GM03348 (cell line): ENCODE results near the gene KCNA10.
A peak's percentile ranks its signal among the peaks of the same experiment; 100 is the strongest.

Experiments used
- DNase-seq: peaks from one replicate; pipeline ENCODE4 v3.0.0; 2012; ENCODE audit warnings: low spot score

KCNA10 gene

DNA sequence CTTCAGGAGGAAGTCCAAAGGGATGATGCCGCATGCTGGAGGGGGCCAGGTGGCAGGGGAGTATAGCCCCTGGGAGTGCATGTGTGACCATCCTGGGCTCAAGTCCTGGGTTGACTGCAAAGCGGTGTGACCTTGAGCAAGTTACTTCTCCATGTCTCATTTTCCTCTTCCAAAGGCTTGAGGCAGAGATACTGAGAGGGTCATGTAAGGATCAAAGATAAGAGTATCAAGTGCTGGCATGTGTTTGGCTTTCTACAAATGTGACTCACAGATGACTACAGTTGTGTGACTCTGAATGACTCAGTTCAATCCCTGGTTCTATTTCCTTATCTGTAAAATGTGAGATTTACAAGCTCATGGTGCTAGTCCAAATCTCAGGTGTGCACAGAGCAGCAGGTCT, 41.9 kb downstream of the KCNA10 start:
- peak; percentile 41 for DNase-seq

DNA sequence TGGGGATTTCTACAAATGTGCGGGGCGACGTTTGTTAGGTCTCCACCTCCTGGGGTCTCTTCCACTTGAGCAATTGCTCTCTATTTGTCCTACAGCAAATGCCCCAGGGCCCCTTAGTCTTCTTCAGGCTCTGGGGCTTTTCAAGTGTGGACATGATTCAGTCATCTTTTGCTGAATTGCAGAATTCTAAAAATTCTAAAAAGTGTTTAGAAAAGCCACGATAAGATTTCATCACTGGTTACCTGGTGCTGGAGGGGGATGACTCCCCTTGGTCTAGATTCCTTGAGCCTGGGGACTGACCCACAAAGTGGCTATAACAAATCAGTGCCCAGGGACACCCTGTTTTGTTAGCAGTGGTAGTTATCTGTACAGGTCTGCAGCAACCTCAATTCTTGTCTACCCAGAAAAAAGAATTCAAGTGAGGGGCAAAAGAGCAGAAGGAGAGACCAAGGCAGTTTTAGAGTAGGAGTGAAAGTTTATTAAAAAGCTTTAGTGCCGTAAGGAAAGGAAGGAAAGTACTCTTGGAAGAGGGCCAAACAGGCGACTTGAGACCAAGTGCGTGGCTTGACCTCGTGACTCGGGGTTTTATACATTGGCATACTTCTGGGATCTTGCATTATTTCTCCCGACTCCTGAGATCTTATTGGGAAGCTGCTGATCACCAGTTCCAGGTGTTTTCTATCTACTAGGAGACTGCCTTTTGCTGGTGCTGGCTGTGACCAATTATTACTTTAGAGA, 42.8 kb downstream of the KCNA10 start:
- no peak for DNase-seq

DNA sequence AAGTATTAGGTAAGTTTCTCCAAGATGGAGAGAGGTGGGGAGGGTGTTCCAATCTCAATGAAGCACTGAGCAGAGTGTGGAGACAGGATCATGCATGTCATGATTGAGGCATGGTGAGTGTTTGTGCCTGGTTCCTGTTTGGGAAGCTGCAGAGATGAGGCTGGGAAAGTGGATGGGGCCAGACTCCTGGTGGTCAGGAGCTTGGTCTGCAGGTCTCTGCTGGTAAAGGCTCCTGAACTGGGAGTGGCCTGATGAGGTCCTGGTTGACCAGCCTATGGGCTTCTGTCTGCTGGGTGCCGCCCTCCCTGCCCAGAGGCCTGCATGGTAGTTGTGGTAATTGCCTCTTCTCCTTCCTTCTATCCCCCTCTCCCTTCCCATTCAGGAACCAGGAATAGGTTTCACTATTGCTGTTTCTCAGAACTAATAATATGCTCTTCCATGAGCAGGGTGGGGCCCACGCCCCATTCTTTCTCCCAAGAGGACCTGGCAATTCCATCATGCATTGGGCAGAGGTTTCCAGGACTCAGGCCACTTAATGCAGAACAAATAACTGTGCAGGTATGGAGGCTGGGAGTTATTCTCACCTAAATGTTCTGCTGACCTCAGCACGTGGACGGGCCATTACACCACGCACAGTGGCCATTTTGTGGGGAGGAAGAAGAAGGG, 43.5 kb downstream of the KCNA10 start:
- no peak for DNase-seq

DNA sequence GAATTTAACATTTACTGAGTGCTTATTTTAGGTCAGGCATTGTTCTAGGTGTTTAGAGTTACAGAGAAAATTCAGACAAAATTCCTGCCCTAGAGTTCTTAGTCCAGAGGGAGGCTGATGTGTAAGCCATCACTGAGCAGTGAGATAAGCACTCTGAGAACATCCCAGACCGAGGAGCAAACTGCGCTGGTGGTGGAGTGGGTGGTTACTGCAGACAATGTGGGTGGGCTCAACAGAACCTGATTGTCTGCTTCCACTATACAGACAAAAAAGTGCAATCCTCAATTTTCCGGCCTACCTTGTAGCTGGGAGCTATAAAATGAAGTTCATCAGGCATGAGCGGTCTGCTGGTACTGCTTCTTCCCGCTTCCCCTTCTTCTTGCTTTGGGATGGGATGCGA, 44.5 kb downstream of the KCNA10 start:
- no peak for DNase-seq

DNA sequence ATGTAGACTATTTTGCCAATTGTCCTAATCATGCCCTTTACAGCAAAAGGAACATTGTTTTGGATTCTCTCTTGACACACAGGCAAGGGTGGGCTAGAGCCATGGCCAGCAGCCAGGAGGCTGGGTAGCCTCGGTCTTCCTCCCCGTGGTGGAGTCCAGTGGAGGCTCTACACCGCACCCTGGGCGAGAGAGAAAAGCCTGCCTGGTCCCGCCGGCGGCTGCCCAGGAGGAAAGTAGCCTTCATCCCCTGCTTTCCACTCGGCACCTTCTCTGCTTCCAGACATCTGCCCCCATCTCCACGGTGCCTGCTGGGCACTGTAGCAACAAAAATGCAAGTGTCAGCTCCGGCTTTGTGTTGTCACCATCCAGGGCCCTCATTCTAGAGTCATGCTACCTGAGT, 46.4 kb downstream of the KCNA10 start:
- no peak for DNase-seq

DNA sequence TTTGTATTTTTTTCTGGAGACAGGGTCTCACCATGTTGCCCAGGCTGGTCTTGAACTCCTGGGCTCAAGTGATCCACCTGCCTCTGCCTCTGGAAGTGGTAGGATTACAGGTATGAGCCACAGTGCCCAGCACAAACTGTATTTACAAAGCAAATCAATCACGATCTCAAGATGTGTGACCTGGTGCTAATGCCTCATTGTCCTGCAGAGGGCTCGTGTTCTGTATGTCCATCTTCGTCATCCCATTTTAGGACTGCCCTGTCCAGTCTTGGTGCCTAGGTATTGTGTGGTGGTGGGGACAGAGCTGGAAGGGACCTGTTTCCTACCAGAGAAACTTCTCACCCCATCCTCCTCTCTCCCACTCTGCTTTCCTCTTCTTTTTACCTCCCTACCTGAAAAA, 47.8 kb downstream of the KCNA10 start:
- DNase-seq: no peak
